ENCODE measurements around the gene AURKA. TPM values are rescaled to one million over a fixed set of nuclear protein-coding genes. Genes with fewer than 3 reads are reported as not detected.

AURKA gene
- total and polyA plus RNA-seq, 9 of the 15 experiments (the other 6 are each of a cell fraction or from before 2014, with no cell fraction given): 72.7 to 162 (median 113) TPM

GRCh38 chr20:56362833-56363413, 29.1 kb downstream of the AURKA start (continued):
- TF ChIP-seq GTF2E2 (tag; IDR thresholded peaks at IDR 0.05) (no peak), TRIM25 (IDR thresholded peaks at IDR 0.05; ENCODE audit: borderline replicate concordance) (no peak), TEAD2 (tag; IDR thresholded peaks at IDR 0.05) (no peak), CXXC5 (CRISPR knock-in tag; IDR thresholded peaks at IDR 0.05) (peak; percentile 79), MYC (IDR thresholded peaks at IDR 0.05; ENCODE audit: low read depth, low read length) (peak; percentile 79), MYC (CRISPR knock-in tag; IDR thresholded peaks at IDR 0.05; ENCODE audit: borderline replicate concordance, low read depth) (no peak), KAT2B (IDR thresholded peaks at IDR 0.05; ENCODE audit: low read depth, low read length) (no peak), GMEB1 (CRISPR knock-in tag; IDR thresholded peaks at IDR 0.05) (no peak), NCOA4 (IDR thresholded peaks at IDR 0.05; ENCODE audit: partially characterized antibody) (no peak), CBFA2T2 (conservative IDR thresholded peaks at IDR 0.05) (peak; percentile 99), FOXK1 (CRISPR knock-in tag; IDR thresholded peaks at IDR 0.05; ENCODE audit: borderline replicate concordance) (no peak), ZNF384 (IDR thresholded peaks at IDR 0.05; ENCODE audit: low read depth, low read length) (no peak), TEAD1 (CRISPR knock-in tag; IDR thresholded peaks at IDR 0.05) (peak in 1 of 2 experiments; percentile 16; a peak in 1 of 4 replicates), THAP12 (CRISPR knock-in tag; IDR thresholded peaks at IDR 0.05) (0 out of 2 replicates have a peak, but pooled peaks have one; percentile 54), NFE2L1 (tag; IDR thresholded peaks at IDR 0.05; ENCODE audit: borderline replicate concordance, low read depth) (no peak), PKNOX1 (IDR thresholded peaks at IDR 0.05) (peak; percentile 66), NCOR1 (IDR thresholded peaks at IDR 0.05) (peak; percentile 98), BCOR (IDR thresholded peaks at IDR 0.05) (peak; percentile 79), STAT6 (CRISPR knock-in tag; IDR thresholded peaks at IDR 0.05) (no peak)

Measured in K562 (cell line).